Activated naive CD4-positive, alpha-beta T cell treated with anti-CD3 and anti-CD28 coated beads, Interleukin-2, amount 50 U/mL, for 72 hours (primary cell): ENCODE results near the gene RASSF9. TPM values are rescaled to one million over a fixed set of nuclear protein-coding genes. Genes with fewer than 3 reads are reported as not detected.

Source experiments
- ATAC-seq, 2 donors: fragments of 150-1000 bp; cut with Tn5 transposase; 2 replicates each; pipeline ENCODE4 v1.10.0; 2021; ENCODE audit warnings: mild to moderate bottlenecking in 2 of 2, moderate library complexity in 2 of 2
- DNase-seq, 2 donors: peaks; one replicate each; pipeline ENCODE4 v3.0.0; 2021 to 2022; ENCODE audit warnings: low spot score in 2 of 2
- H3K27ac Mint-ChIP-seq, 2 donors: one replicate each; pipeline ENCODE4 v1.8.0; 2022; ENCODE audit warnings: mild to moderate bottlenecking in 2 of 2, mixed read lengths in 2 of 2
- H3K36me3 Mint-ChIP-seq, 2 donors: one replicate each; pipeline ENCODE4 v1.8.0; 2022; ENCODE audit warnings: mixed read lengths in 2 of 2
- H3K9me3 Mint-ChIP-seq, 2 donors: one replicate each; pipeline ENCODE4 v1.8.0; 2022; ENCODE audit warnings: mixed read lengths in 2 of 2
- total RNA-seq, 2 donors: library from RNA; stranded (reverse); gene quantifications; one replicate each; pipeline ENCODE4 v1.2.3, GENCODE V29; 2022

RASSF9 gene
- total RNA-seq, 2 donors from 2014 or later: not detected

- H3K36me3 Mint-ChIP-seq: peaks cover 0 to 10% of the 10 kb centered on the region in 2 donors
Measured at GRCh38 chr12:85784096-85784720, 52.0 kb downstream of the RASSF9 start.

GRCh38 chr12:85782711-85783110 is 53.5 kb downstream of the RASSF9 start:
- H3K27ac Mint-ChIP-seq: no peak overlapping the region
- no peak for DNase-seq
- peaks cover 0 to 6% of the 10 kb centered on the region in 2 donors for H3K36me3 Mint-ChIP-seq
- no peak for ATAC-seq
- H3K9me3 Mint-ChIP-seq: peaks cover 17 to 24% of the 10 kb centered on the region in 2 donors

More at GRCh38 chr12:85784096-85784720, 52.0 kb downstream of the RASSF9 start:
- no peak for ATAC-seq
- H3K27ac Mint-ChIP-seq: no peak overlapping the region
- DNase-seq: no peak
- H3K9me3 Mint-ChIP-seq: peaks cover 24 to 26% of the 10 kb centered on the region in 2 donors

GRCh38 chr12:85781766-85782165 is 54.4 kb downstream of the RASSF9 start:
- Mint-ChIP-seq H3K27ac (no peak overlapping the region), H3K36me3 (peaks cover 0 to 5% of the 10 kb centered on the region in 2 donors)
- ATAC-seq: no peak

GRCh38 chr12:85779768-85780167 is 56.4 kb downstream of the RASSF9 start:
- Mint-ChIP-seq H3K27ac (no peak overlapping the region), H3K9me3 (peaks cover 8 to 19% of the 10 kb centered on the region in 2 donors), H3K36me3 (no peaks in the 10 kb centered on the region)
- DNase-seq (no peak), ATAC-seq (no peak)

More at GRCh38 chr12:85781766-85782165, 54.4 kb downstream of the RASSF9 start:
- peaks cover 12 to 23% of the 10 kb centered on the region in 2 donors for H3K9me3 Mint-ChIP-seq
- DNase-seq: no peak

- H3K27ac Mint-ChIP-seq: no peak overlapping the region
- peaks cover 17 to 20% of the 10 kb centered on the region in 2 donors for H3K9me3 Mint-ChIP-seq
- ATAC-seq (no peak), DNase-seq (no peak)
- no peaks in the 10 kb centered on the region for H3K36me3 Mint-ChIP-seq
Measured at GRCh38 chr12:85775091-85775490, 61.1 kb downstream of the RASSF9 start.

GRCh38 chr12:85765453-85765869 is 70.7 kb downstream of the RASSF9 start:
- Mint-ChIP-seq H3K9me3 (peaks cover under 1 to 13% of the 10 kb centered on the region in 2 donors), H3K36me3 (no peaks in the 10 kb centered on the region), H3K27ac (no peak overlapping the region)
- no peak for ATAC-seq
- DNase-seq: no peak

GRCh38 chr12:85759623-85760022 is 76.6 kb downstream of the RASSF9 start:
- peaks cover 0 to 5% of the 10 kb centered on the region in 2 donors for H3K36me3 Mint-ChIP-seq
- H3K9me3 Mint-ChIP-seq: peaks cover 9 to 12% of the 10 kb centered on the region in 2 donors
- no peak overlapping the region for H3K27ac Mint-ChIP-seq

GRCh38 chr12:85759091-85759490 is 77.1 kb downstream of the RASSF9 start:
- no peak overlapping the region for H3K27ac Mint-ChIP-seq
- no peak for ATAC-seq
- peaks cover 0 to 6% of the 10 kb centered on the region in 2 donors for H3K36me3 Mint-ChIP-seq
- no peak for DNase-seq
- H3K9me3 Mint-ChIP-seq: peaks cover 10 to 12% of the 10 kb centered on the region in 2 donors

More at GRCh38 chr12:85759623-85760022, 76.6 kb downstream of the RASSF9 start:
- ATAC-seq: no peak
- no peak for DNase-seq

GRCh38 chr12:85755760-85756159 is 80.4 kb downstream of the RASSF9 start:
- no peak for ATAC-seq
- Mint-ChIP-seq H3K36me3 (peaks cover 0 to 6% of the 10 kb centered on the region in 2 donors), H3K27ac (no peak overlapping the region), H3K9me3 (peaks cover 10 to 12% of the 10 kb centered on the region in 2 donors)
- no peak for DNase-seq

Other genes starting within 250 kb of the RASSF9 start
- not detected for gene NTS, start 37.9 kb upstream of the RASSF9 start, total RNA-seq